GM12878 (cell line): Measurements from ENCODE around the gene LRTM2. TPM values are rescaled to one million over a fixed set of nuclear protein-coding genes. Genes with fewer than 3 reads are reported as not detected.

Experiments used
- ATAC-seq: fragments of 200-7000 bp; cut with Tn5 transposase; 3 replicates; pipeline ENCODE4 v1.9.1; 2020; ENCODE audit warnings: mild to moderate bottlenecking, moderate library complexity
- BruUV-seq: library from RNA; stranded (reverse); fragments of 400-500 nt; replicated peaks from 2 replicates; lab custom pipeline; 2021; lab: Mats Ljungman, UMichigan
- CTCF ChIA-PET: fragments of 300-600 bp; sonication (Branson Sonifier 250); formaldehyde crosslinking; extraction: SDS; loops from one replicate; lab custom pipeline; 2021; ENCODE audit warnings: inconsistent platforms; lab: Yijun Ruan, JAX
- POLR2A ChIA-PET: fragments of 350-600 bp; formaldehyde crosslinking; extraction: SDS; loops from one replicate; lab custom pipeline; 2021; ENCODE audit warnings: inconsistent platforms; lab: Charles Lee
- RAD21 ChIA-PET: fragments of 300-600 bp; sonication (Branson Sonifier 250); formaldehyde crosslinking; loops from one replicate; lab custom pipeline; 2023; ENCODE audit warnings: antibody characterized with exemption; ENCODE audit not compliant: unreplicated experiment; lab: Charles Lee
- SMC1A ChIA-PET: fragments of 300-600 bp; sonication (Branson Sonifier 250); formaldehyde crosslinking; loops from one replicate; lab custom pipeline; 2023; ENCODE audit not compliant: unreplicated experiment, uncharacterized antibody; lab: Charles Lee
- DNase-seq: peaks from one replicate; pipeline ENCODE4 v3.0.0-alpha.2; 2011; ENCODE audit warnings: low read depth, low spot score
- FAIRE-seq: peaks from 3 replicates; lab custom pipeline; 2011; peaks lifted over from hg19 to GRCh38; lab: Jason Lieb, UNC
- H2AFZ ChIP-seq: 2 replicates; pipeline ENCODE4 v1.6.0; 2011; ENCODE audit warnings: low read depth, low read length, control low read depth; ENCODE audit not compliant: control insufficient read depth
- H3K27ac ChIP-seq: 2 replicates; pipeline ENCODE4 v1.5.1; 2011; ENCODE audit warnings: control low read depth; ENCODE audit not compliant: control insufficient read depth, insufficient read depth
- H3K27me3 ChIP-seq, 2 experiments: replicated peaks in 1 of 2; 2 replicates each; pipeline versions ENCODE4 v1.6.0 to v1.6.1; 2011; ENCODE audit warnings: low read length in 1 of 2; ENCODE audit not compliant: control insufficient read depth in 2 of 2, insufficient read depth in 2 of 2
- H3K36me3 ChIP-seq, 2 experiments: 2 replicates each; pipeline ENCODE4 v1.5.1; 2011; ENCODE audit warnings: low read length in 1 of 2; ENCODE audit not compliant: control insufficient read depth in 2 of 2, insufficient read depth in 2 of 2
- H3K4me1 ChIP-seq: 2 replicates; pipeline ENCODE4 v1.6.1; 2011; ENCODE audit warnings: mild to moderate bottlenecking, low read length, moderate library complexity, mixed read lengths; ENCODE audit not compliant: control insufficient read depth, insufficient read depth
- H3K4me2 ChIP-seq: 2 replicates; pipeline ENCODE4 v1.6.0; 2011; ENCODE audit warnings: control low read depth; ENCODE audit not compliant: control insufficient read depth, insufficient read depth
- H3K4me3 ChIP-seq: fragments of 200-600 bp; sonication (generic); 2 replicates; pipeline ENCODE4 v1.5.1; 2016
- H3K79me2 ChIP-seq: 2 replicates; pipeline ENCODE4 v1.6.0; 2011; ENCODE audit warnings: low read length; ENCODE audit not compliant: control insufficient read depth, insufficient read depth
- H3K9ac ChIP-seq: 2 replicates; pipeline ENCODE4 v1.8.0; 2011; ENCODE audit warnings: low read length, control low read depth, mixed read lengths; ENCODE audit not compliant: control insufficient read depth, insufficient read depth
- H3K9me3 ChIP-seq: replicated peaks from 3 replicates; pipeline ENCODE4 v1.5.1; 2011; ENCODE audit warnings: mild to moderate bottlenecking, low read length; ENCODE audit not compliant: control insufficient read depth, insufficient read depth
- H4K20me1 ChIP-seq: 2 replicates; pipeline ENCODE4 v1.6.0; 2011; ENCODE audit not compliant: control insufficient read depth, insufficient read depth
- BRCA1 ChIP-seq: IDR thresholded peaks from 2 replicates; pipeline ENCODE4 v1.6.1; 2011; ENCODE audit warnings: low read depth, low read length, improper control_type of control experiment
- EED ChIP-seq: sonication (generic); IDR thresholded peaks from 2 replicates; pipeline ENCODE4 v1.6.1; 2016; ENCODE audit warnings: antibody characterized with exemption, low read depth
- EGR1 ChIP-seq, 2 experiments: IDR thresholded peaks; 1 replicate in 1 of 2; 2 replicates in 1 of 2; pipeline ENCODE4 v1.6.1; 2011 to 2012; ENCODE audit warnings: low read depth in 2 of 2, low read length in 2 of 2, borderline replicate concordance in 1 of 2, mild to moderate bottlenecking in 1 of 2, moderate library complexity in 1 of 2
- IRF5 ChIP-seq: fragments of 450-650 bp; IDR thresholded peaks from 2 replicates; pipeline ENCODE4 v1.6.1; 2017; ENCODE audit warnings: borderline replicate concordance
- LARP7 ChIP-seq: fragments of 450-650 bp; IDR thresholded peaks from 2 replicates; pipeline ENCODE4 v1.6.1; 2017; ENCODE audit warnings: mild to moderate bottlenecking
- NR2F1 ChIP-seq: fragments of 450-650 bp; conservative IDR thresholded peaks from 2 replicates; pipeline ENCODE4 v1.6.1; 2017; ENCODE audit warnings: mild to moderate bottlenecking
- PRDM15 ChIP-seq: fragments of 450-650 bp; formaldehyde crosslinking; IDR thresholded peaks from 2 replicates; pipeline ENCODE4 v1.4.0; 2020; ENCODE audit warnings: mild to moderate bottlenecking, moderate library complexity
- RAD21 ChIP-seq: IDR thresholded peaks from 2 replicates; pipeline ENCODE4 v1.6.1; 2011; ENCODE audit warnings: mild to moderate bottlenecking, low read depth, low read length, moderate library complexity; ENCODE audit not compliant: insufficient read depth
- RAD51 ChIP-seq: fragments of 450-650 bp; IDR thresholded peaks from 2 replicates; pipeline ENCODE4 v1.6.1; 2016; ENCODE audit warnings: moderate library complexity, mild to moderate bottlenecking, inconsistent platforms
- RBBP5 ChIP-seq: fragments of 200-600 bp; sonication (generic); conservative IDR thresholded peaks from 2 replicates; pipeline ENCODE4 v1.6.1; 2016
- RCOR1 ChIP-seq: conservative IDR thresholded peaks from 2 replicates; pipeline ENCODE4 v1.6.1; 2012; ENCODE audit warnings: low read depth, low read length, improper control_type of control experiment
- RFX5 ChIP-seq: IDR thresholded peaks from 2 replicates; pipeline ENCODE4 v1.6.1; 2011; ENCODE audit warnings: low read depth, low read length, improper control_type of control experiment
- SIX5 ChIP-seq: IDR thresholded peaks from 2 replicates; pipeline ENCODE4 v1.6.1; 2011; ENCODE audit warnings: mild to moderate bottlenecking, low read depth, low read length, moderate library complexity; ENCODE audit not compliant: severe bottlenecking
- SP1 ChIP-seq: IDR thresholded peaks from one replicate; pipeline ENCODE4 v1.6.1; 2011; ENCODE audit warnings: low read depth, low read length
- SUZ12 ChIP-seq: fragments of 200-600 bp; sonication (generic); IDR thresholded peaks from one replicate; pipeline ENCODE4 v1.6.1; 2018; ENCODE audit warnings: antibody characterized with exemption, mild to moderate bottlenecking; ENCODE audit not compliant: unreplicated experiment
- TAF1 ChIP-seq: IDR thresholded peaks from 2 replicates; pipeline ENCODE4 v1.6.1; 2011; ENCODE audit warnings: mild to moderate bottlenecking, low read depth, low read length, borderline replicate concordance
- ZBTB11 ChIP-seq: fragments of 450-650 bp; formaldehyde crosslinking; IDR thresholded peaks from 2 replicates; pipeline ENCODE4 v1.5.0; 2022; ENCODE audit warnings: mild to moderate bottlenecking, missing genetic modification characterization
- WGBS: methylation state at CpG from one replicate; pipeline ENCODE4 v1.1.6; 2016; ENCODE audit warnings: low lambda C conversion rate; ENCODE audit not compliant: insufficient replicate concordance, insufficient coverage; ENCODE audit errors: missing lambda C conversion rate; 5-methylcytosine and 5-hydroxymethylcytosine counted together
- in situ Hi-C: fragments of 300-500 bp; cut with MboI; formaldehyde crosslinking; loops from 9 replicates; pipeline ENCODE4 v1.14.3; 2018; ENCODE audit warnings: mixed read lengths
- intact Hi-C: fragments of 100-400 bp; cut with micrococcal nuclease; formaldehyde crosslinking; loops from one replicate; pipeline ENCODE4 v1.14.2; 2022; ENCODE audit not compliant: unreplicated experiment
- polyA plus RNA-seq, 11 experiments: library from polyadenylated mRNA; depleted of rRNA in 4 of 11; unstranded in 6 of 11; stranded (reverse) in 5 of 11; fragments of >200 nt; fragmentation: Nextera tagmentation in 4 of 11; fragmentation: Illumina TruSeq in 1 of 11; extraction: Ambion mirVana in 4 of 11; extraction: Trizol in 1 of 11; gene quantifications; 1 replicate in 1 of 11; 2 replicates in 10 of 11; pipeline versions ENCODE4 v1.2.1 to v1.2.3, GENCODE V29; 2011 to 2016; ENCODE audit warnings: inconsistent platforms in 2 of 11, missing spikeins in 2 of 11, low read depth in 1 of 11
- total RNA-seq, 4 experiments: library from RNA; depleted of rRNA in 3 of 4; stranded (reverse); fragments of >200 nt in 3 of 4; fragmentation: Illumina TruSeq in 1 of 4; extraction: Trizol in 1 of 4; gene quantifications; 2 replicates each; pipeline versions ENCODE4 v1.2.1 to v1.2.3, GENCODE V29; 2013 to 2021

The LRTM2 gene
- total and polyA plus RNA-seq, 10 of the 15 experiments (the other 5 are each of a cell fraction or from before 2014, with no cell fraction given), result 0.05 TPM; not detected in 9

- FAIRE-seq (no peak), ATAC-seq (no peak), DNase-seq (no peak)
- in situ Hi-C loops, result no loop called here
- Histone ChIP-seq H3K27me3 (peaks cover 2 to 4% of the 10 kb centered on the region in 2 experiments; a peak in 3 of 4 replicates), H3K9me3 (no peaks in the 10 kb centered on the region), H3K9ac (no peak overlapping the region), H4K20me1 (no peaks in the 10 kb centered on the region), H2AFZ (no peak overlapping the region), H3K27ac (no peak overlapping the region), H3K79me2 (no peaks in the 10 kb centered on the region), H3K4me1 (no peaks in the 10 kb centered on the region), H3K4me3 (no peak overlapping the region), H3K4me2 (no peak overlapping the region), H3K36me3 (no peaks in the 10 kb centered on the region)
- ChIA-PET POLR2A (no interaction called here), SMC1A (no interaction called here), CTCF (no interaction called here), RAD21 (no interaction called here)
- WGBS, result 6% methylated on average over 7 of the region's 7 CpGs
- no TSS peak for BruUV-seq
- intact Hi-C loops, result no loop called here
- TF ChIP-seq RAD51 (no peak), LARP7 (no peak), EED (no peak), SP1 (no peak), RCOR1 (no peak), RFX5 (no peak), RAD21 (no peak), BRCA1 (no peak), RBBP5 (no peak), NR2F1 (no peak), SIX5 (no peak), IRF5 (no peak), TAF1 (no peak), SUZ12 (no peak), ZBTB11 (CRISPR knock-in tag) (no peak), EGR1 (IDR thresholded peaks at IDR 0.05; ENCODE audit: borderline replicate concordance in 1 of 2, low read depth in 2 of 2, low read length in 2 of 2) (no peak), PRDM15 (CRISPR knock-in tag) (no peak)
Observed at GRCh38 chr12:1836241-1836803, 16.0 kb downstream of the LRTM2 start.
